SJSA1 (cell line): Measurements from ENCODE around the gene RARG. TPM values are rescaled to one million over a fixed set of nuclear protein-coding genes. Genes with fewer than 3 reads are reported as not detected.

Experiments used
- DNase-seq, 2 experiments: peaks; one replicate each; pipeline ENCODE4 v3.0.0-alpha.2; 2015 to 2020; ENCODE audit warnings: low spot score in 2 of 2, low read depth in 1 of 2
- H3K27ac ChIP-seq: fragments of 250-450 bp; sonication (Bioruptor Pico); 2 replicates; pipeline ENCODE4 v1.5.1; 2020; ENCODE audit warnings: mild to moderate bottlenecking, moderate library complexity
- H3K27me3 ChIP-seq: fragments of 250-450 bp; sonication (Bioruptor Pico); replicated peaks from 2 replicates; pipeline ENCODE4 v1.5.1; 2020; ENCODE audit warnings: mild to moderate bottlenecking, moderate library complexity
- H3K36me3 ChIP-seq: fragments of 250-450 bp; sonication (Bioruptor Pico); 2 replicates; pipeline ENCODE4 v1.5.1; 2020; ENCODE audit warnings: mild to moderate bottlenecking
- H3K4me1 ChIP-seq: fragments of 250-450 bp; sonication (Bioruptor Pico); replicated peaks from 2 replicates; pipeline ENCODE4 v1.6.1; 2021; ENCODE audit warnings: mild to moderate bottlenecking
- H3K4me3 ChIP-seq: fragments of 250-450 bp; sonication (Bioruptor Pico); 2 replicates; pipeline ENCODE4 v1.5.1; 2020; ENCODE audit warnings: mild to moderate bottlenecking
- H3K9me3 ChIP-seq: fragments of 250-450 bp; sonication (Bioruptor Pico); replicated peaks from 2 replicates; pipeline ENCODE4 v1.5.1; 2020; ENCODE audit warnings: mild to moderate bottlenecking
- total RNA-seq: library from RNA; depleted of rRNA; stranded (reverse); fragments of >200 nt; shearing (Covaris generic); gene quantifications from 2 replicates; pipeline ENCODE4 v1.2.3, GENCODE V29; 2014

The RARG gene
- total RNA-seq, 1 experiment from 2014 or later, result 13.5 TPM

DNA sequence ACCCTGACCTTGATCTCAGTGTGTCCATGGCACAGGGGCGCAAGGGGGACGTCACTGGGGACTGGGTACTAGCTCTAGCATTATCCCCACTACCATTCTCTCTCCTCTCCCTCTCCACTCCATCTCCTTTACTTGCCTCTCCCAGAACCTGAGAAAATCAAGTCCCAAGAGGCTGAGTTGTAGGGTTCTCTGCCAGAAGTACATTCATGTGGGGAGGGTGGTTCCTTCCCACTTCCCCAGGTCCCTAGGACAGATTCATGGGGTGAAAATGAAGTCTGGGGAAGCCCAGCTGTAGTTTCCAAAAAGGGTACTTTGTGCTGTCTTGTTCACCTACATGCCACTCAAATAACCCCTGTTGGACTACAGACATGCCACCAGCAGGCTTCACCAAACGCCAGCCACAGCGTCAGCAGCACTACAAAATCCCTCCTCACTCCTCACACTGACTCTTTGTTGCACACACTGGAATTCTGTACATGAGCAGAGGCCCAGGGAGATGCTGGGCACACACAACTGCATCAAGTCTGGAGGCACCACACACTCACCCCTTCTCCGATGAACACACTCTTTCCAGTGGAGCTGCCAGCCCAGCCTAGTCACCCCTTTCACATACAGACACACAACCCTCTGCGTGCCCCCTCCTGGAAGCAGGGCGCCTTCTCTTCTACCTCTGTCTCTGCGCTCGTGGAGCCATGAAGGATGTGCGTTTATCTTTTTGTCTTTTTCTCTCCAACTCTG, 6.9 kb downstream of the RARG start:
- no peak for DNase-seq
- H3K9me3 ChIP-seq, result no peaks in the 10 kb centered on the region
- H3K4me3 ChIP-seq, result no peak overlapping the region
- 0 out of 2 replicates have a peak, but pooled peaks cover 4% of the 10 kb centered on the region for H3K36me3 ChIP-seq
- peaks cover 39% of the 10 kb centered on the region for H3K4me1 ChIP-seq
- no peaks in the 10 kb centered on the region for H3K27me3 ChIP-seq
- no peak overlapping the region for H3K27ac ChIP-seq

GRCh38 chr12:53224061-53224896, 7.7 kb downstream of the RARG start:
- peaks cover 45% of the 10 kb centered on the region for H3K4me1 ChIP-seq
- H3K27me3 ChIP-seq, result no peaks in the 10 kb centered on the region
- no peak overlapping the region for H3K27ac ChIP-seq
- 0 out of 2 replicates have a peak, but pooled peaks cover 4% of the 10 kb centered on the region for H3K36me3 ChIP-seq
- H3K4me3 ChIP-seq, result no peak overlapping the region
- no peak for DNase-seq
- no peaks in the 10 kb centered on the region for H3K9me3 ChIP-seq

DNA sequence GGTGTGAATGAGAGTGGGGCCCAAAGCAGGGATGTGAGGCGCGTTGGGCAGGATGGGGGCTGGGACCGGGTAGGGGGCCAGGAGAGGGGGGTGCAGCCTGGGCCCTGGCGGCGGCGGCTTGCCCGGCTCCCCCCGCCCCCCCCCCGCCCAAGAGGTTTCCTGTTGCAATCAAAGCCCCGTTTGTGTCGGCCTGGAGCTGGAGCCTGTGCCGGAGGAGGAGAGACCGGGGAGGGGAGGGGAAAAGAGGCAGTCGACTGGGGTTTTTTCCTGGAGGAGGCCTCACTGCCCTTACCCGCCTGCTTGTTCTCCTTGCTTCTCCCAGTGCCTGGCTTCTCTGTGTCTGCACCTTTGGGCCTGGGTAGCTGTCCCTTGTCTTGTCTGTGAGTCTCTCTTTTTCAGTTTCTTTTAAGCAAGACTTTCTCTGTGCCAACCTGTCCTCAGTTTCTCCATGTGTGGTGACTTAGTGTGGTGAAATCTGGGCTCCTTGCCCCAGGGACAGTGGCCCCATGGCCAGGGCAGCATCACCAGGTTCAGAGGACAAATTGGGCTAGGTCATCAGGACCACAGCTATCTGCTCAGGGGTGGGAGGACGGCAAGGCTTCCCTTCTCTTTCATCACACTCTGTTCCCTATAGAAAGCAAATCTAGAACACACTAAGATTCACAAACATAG, 8.5 kb downstream of the RARG start:
- Histone ChIP-seq H3K27ac (no peak overlapping the region), H3K4me3 (no peak overlapping the region)

DNA sequence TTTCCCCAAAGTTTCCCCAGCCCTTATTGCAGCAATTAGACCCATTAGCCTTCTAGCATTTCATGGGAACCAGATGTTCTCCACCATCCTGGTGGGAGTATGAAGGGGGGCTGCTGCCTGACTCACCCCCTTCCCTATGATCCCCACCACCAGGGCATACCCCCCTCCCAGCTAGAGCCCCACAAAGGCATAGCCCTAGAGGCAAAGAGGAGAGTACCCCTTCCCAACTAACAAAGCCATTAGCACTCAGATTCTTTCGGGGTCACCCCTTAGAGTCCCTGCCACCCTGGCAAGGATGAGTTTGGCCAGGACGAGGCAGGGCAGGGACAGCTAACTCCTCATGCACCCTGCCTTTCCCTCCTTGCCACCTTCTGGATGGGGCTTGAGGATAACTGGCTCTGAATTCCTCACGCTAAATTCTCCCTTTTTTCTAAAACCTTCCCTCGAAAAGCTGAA, 9.2 kb downstream of the RARG start:
- no peaks in the 10 kb centered on the region for H3K27me3 ChIP-seq
- no peaks in the 10 kb centered on the region for H3K36me3 ChIP-seq
- no peak for DNase-seq
- H3K4me3 ChIP-seq, result no peak overlapping the region
- H3K9me3 ChIP-seq, result no peaks in the 10 kb centered on the region
- H3K27ac ChIP-seq, result no peak overlapping the region
- H3K4me1 ChIP-seq, result peaks cover 49% of the 10 kb centered on the region

More for the DNA sequence above, 8.5 kb downstream of the RARG start:
- DNase-seq, result peak in 1 of 2 experiments; percentile 15
- H3K9me3 ChIP-seq, result no peaks in the 10 kb centered on the region
- no peaks in the 10 kb centered on the region for H3K27me3 ChIP-seq
- H3K36me3 ChIP-seq, result 0 out of 2 replicates have a peak, but pooled peaks cover 4% of the 10 kb centered on the region
- H3K4me1 ChIP-seq, result peaks cover 49% of the 10 kb centered on the region

DNA sequence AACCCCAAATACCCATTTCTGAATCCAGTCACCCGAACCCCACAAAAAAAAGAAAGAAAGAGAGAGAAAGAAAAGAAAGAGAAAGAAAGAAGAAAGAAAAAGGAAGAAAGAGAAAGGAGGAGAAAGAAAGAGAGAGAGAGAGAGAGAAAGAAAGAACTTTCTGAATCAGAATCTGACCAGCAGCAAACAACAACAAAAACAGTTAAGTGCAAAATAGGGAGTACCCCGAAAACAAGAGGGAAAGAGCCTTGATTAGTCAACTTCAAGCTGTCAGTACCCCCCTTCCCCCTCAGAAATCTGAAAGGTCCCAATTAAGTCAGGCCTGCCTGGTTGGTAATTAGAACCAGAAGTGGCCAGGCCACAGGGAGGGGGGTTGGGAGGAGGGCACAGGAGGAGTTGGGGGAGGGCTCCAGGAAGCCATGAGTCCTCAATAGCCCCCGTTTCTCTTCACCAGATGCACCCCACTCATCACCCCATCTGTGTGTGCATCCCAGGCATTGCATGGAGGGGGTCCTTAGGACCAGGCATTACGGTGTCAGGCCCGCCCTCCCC, 9.8 kb downstream of the RARG start:
- Histone ChIP-seq H3K36me3 (no peaks in the 10 kb centered on the region), H3K4me1 (peaks cover 49% of the 10 kb centered on the region), H3K27me3 (no peaks in the 10 kb centered on the region), H3K9me3 (no peaks in the 10 kb centered on the region), H3K27ac (peak overlapping the region; percentile 37; the same call in 1 of the 2 replicates), H3K4me3 (peak overlapping the region; percentile 50)
- DNase-seq, result peak in 1 of 2 experiments; percentile 36

DNA sequence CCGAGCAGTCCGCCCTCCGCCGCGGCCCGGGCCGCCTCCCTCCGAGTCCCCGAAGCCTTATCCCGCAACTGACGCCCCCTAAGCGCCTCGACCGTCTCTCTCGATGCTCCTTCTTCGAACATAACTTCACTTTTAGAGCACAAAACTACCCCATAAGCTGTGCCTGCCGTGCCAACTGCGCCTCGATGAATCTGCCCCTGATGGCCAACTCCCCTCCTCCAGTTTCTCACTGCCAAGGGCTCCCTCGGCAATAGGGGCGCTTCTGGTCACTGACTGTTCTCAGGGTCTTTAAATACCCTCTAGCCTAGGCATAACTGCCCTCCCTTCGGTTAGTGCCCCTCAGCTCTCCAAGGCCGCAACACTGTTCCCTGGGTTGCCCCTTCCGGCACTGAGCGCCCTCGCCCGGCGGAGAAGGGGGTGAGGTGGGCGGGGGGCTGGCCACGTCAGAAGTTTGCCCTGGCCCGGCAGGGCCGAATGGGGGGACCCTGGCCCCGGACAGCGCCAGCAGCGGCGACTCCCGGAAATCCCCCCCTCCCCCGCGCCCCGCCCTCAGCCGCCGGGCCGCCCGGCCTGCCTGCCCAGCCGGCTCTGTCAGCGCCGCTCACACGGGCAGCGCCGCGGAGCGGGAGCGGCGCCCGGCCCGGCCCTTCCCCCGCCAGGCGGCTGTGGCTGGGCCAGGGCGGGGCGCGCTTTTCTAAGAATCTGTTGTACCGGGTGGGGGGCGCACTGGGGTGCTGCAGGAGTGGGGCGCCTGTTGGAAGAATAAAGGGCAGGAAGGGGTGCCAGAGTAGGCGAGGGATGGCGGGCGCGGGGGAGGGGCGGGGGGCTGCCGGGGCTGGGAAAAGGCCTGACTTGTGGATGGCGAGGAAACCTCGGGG, 10.6 kb downstream of the RARG start:
- no peaks in the 10 kb centered on the region for H3K36me3 ChIP-seq
- H3K27me3 ChIP-seq, result no peaks in the 10 kb centered on the region
- H3K27ac ChIP-seq, result peak overlapping the region; percentile 81
- peak; percentile 77 to 79 for DNase-seq
- H3K4me3 ChIP-seq, result peak overlapping the region; percentile 50
- no peaks in the 10 kb centered on the region for H3K9me3 ChIP-seq
- peaks cover 49% of the 10 kb centered on the region for H3K4me1 ChIP-seq

DNA sequence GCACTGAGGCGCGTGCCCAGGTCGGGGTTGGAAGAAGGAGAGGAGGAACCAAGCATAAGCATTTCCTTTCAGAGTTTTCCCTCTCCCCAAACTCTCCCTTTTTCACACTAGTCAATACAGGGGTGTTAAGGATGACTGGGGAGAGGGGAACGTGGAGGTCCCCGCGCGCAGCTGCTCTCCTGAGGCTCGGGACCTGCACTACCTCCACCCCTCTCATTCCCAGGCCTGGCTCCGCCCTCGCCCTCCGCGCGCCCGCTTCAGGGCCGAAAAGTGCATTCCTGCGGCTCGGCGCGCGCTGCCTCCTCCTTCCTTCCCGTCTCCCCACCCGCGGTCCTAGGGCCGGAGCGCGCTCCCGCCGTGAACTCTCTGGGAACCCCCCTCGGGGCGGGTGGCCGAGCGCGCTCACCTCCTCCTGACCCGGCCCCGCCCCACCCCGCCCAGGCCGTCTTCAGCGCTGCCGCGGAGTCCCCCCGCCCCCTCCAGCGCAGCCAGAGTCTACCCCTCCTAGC, 11.3 kb downstream of the RARG start:
- Histone ChIP-seq H3K36me3 (no peaks in the 10 kb centered on the region), H3K27me3 (no peaks in the 10 kb centered on the region), H3K4me3 (peak overlapping the region; percentile 50), H3K4me1 (peaks cover 49% of the 10 kb centered on the region), H3K27ac (peak overlapping the region; percentile 81; the same call in 1 of the 2 replicates), H3K9me3 (no peaks in the 10 kb centered on the region)
- peak; percentile 94 to 96 for DNase-seq

DNA sequence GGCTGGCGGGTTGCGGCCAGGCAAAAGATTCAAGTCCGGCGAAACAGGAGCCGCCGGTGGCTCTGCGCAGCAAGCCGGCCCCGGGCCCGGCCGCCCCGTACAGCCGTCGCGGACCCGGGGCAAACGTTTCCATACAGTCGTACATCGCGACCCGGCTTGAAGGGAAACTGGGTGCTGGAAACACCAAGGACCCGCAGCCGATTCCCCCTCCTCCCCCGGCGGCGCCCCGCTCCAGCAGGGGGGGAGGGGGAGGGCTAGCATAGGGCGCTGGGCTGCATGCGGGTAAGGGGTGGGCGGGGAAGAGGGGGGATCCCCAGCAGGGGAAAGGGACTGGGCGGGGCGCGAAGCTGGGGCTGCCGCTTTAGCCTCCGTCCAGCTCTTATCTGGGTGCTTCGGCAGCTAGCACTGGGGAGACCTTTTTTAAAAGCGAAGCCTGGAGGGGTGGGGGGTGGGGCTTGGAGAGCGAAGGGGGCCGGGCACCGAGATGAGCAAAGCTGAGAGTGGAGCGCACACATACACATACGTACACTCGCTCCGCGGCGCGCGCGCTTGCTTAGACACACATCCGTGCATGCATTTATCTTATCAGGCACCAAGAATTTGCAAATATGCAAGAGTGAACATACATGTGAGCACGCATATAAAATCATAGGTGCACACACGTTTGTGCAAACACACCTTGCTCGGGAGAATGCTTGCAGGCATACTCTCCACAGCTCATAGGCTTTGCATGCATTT, 11.9 kb downstream of the RARG start:
- no peaks in the 10 kb centered on the region for H3K9me3 ChIP-seq
- no peak overlapping the region for H3K27ac ChIP-seq
- peaks cover 49% of the 10 kb centered on the region for H3K4me1 ChIP-seq
- no peaks in the 10 kb centered on the region for H3K36me3 ChIP-seq
- peak overlapping the region; percentile 50 for H3K4me3 ChIP-seq
- H3K27me3 ChIP-seq, result no peaks in the 10 kb centered on the region
- DNase-seq, result peak in 1 of 2 experiments; percentile 66

DNA sequence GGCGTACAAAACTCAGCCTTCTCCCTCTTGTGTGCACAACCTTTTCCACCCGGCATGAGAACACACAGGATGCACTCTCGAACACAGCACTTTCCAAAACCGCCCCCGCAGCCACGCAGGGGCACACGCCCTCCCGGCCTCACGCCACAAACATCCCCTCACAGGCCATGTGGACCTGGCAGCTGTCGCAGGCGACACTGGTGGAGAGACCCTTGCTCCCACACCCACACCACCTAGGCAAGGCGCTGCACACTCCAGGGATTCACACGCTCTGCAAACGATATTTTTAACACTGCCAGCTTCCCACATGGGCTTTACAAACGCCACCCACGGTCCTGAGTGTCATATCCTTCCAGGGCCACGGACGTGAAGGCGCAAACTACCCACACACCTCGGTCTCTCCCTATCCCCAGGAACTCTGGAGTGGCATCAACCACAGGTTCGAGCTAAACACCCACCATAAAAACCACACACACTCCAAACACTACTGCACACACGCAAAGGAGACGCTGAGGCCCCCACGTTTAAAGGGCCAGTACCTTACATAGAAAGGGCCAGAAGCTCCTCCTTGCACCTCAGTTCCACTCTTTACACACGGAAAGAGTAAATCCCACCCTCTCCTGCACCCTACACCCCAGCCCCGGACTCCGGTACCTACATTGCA, 12.6 kb downstream of the RARG start:
- no peaks in the 10 kb centered on the region for H3K27me3 ChIP-seq
- H3K4me1 ChIP-seq, result peaks cover 46% of the 10 kb centered on the region
- no peaks in the 10 kb centered on the region for H3K9me3 ChIP-seq
- H3K27ac ChIP-seq, result no peak overlapping the region
- DNase-seq, result peak in 1 of 2 experiments; percentile 52
- H3K36me3 ChIP-seq, result peaks cover under 1% of the 10 kb centered on the region; the same call in 1 of the 2 replicates
- peak overlapping the region; percentile 50 for H3K4me3 ChIP-seq

- no peak overlapping the region for H3K27ac ChIP-seq
- no peaks in the 10 kb centered on the region for H3K27me3 ChIP-seq
- H3K4me3 ChIP-seq, result peak overlapping the region; percentile 50; the same call in 1 of the 2 replicates
- H3K36me3 ChIP-seq, result peaks cover 8% of the 10 kb centered on the region
- H3K9me3 ChIP-seq, result no peaks in the 10 kb centered on the region
- H3K4me1 ChIP-seq, result peaks cover 39% of the 10 kb centered on the region
- DNase-seq, result no peak
Observed at GRCh38 chr12:53218551-53219291, 13.3 kb downstream of the RARG start.

- H3K27ac ChIP-seq, result no peak overlapping the region
- peaks cover 16% of the 10 kb centered on the region for H3K36me3 ChIP-seq
- no peaks in the 10 kb centered on the region for H3K27me3 ChIP-seq
- H3K9me3 ChIP-seq, result no peaks in the 10 kb centered on the region
- H3K4me3 ChIP-seq, result no peak overlapping the region
- no peak for DNase-seq
- peaks cover 37% of the 10 kb centered on the region for H3K4me1 ChIP-seq
Observed at GRCh38 chr12:53217931-53218307, 14.1 kb downstream of the RARG start.
